AG10803 (cell line): Measurements from ENCODE around the gene HAUS6.
A peak's percentile ranks its signal among the peaks of the same experiment; 100 is the strongest.

Source experiments
- DNase-seq: peaks from one replicate; pipeline ENCODE4 v3.0.0; 2010; ENCODE audit warnings: low read depth
- H3K4me3 ChIP-seq: 2 replicates; pipeline ENCODE4 v1.5.1; 2011; ENCODE audit warnings: mild to moderate bottlenecking, low read length, control low read depth
- TF ChIP-seq, protein P1 (sequence below): conservative IDR thresholded peaks from 2 replicates; pipeline ENCODE4 v1.5.1; 2011; ENCODE audit warnings: mild to moderate bottlenecking, low read length, control low read depth, inconsistent platforms

Gene HAUS6

DNA sequence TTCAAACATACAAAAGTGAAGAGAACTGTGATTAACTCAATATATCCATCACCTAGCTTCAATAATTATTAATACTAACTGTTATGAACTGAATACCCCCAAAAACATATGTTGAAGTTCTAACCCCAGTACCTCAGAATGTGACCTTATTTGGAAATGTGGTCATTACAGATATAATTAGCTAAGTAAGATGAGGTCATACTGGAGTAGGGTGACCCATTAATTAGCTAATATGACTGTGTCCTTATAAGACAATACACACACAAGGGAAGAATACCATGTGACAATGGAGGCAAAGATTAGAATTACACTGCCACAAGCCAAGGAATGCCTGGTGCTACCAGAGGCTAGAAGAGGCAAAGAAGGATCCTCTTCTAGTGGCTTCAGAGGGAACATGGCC lies 45.7 kb downstream of the HAUS6 start:
- DNase-seq = no peak
- no peak overlapping the region for H3K4me3 ChIP-seq
- TF ChIP-seq, protein P1, sequence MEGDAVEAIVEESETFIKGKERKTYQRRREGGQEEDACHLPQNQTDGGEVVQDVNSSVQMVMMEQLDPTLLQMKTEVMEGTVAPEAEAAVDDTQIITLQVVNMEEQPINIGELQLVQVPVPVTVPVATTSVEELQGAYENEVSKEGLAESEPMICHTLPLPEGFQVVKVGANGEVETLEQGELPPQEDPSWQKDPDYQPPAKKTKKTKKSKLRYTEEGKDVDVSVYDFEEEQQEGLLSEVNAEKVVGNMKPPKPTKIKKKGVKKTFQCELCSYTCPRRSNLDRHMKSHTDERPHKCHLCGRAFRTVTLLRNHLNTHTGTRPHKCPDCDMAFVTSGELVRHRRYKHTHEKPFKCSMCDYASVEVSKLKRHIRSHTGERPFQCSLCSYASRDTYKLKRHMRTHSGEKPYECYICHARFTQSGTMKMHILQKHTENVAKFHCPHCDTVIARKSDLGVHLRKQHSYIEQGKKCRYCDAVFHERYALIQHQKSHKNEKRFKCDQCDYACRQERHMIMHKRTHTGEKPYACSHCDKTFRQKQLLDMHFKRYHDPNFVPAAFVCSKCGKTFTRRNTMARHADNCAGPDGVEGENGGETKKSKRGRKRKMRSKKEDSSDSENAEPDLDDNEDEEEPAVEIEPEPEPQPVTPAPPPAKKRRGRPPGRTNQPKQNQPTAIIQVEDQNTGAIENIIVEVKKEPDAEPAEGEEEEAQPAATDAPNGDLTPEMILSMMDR = no peak

DNA sequence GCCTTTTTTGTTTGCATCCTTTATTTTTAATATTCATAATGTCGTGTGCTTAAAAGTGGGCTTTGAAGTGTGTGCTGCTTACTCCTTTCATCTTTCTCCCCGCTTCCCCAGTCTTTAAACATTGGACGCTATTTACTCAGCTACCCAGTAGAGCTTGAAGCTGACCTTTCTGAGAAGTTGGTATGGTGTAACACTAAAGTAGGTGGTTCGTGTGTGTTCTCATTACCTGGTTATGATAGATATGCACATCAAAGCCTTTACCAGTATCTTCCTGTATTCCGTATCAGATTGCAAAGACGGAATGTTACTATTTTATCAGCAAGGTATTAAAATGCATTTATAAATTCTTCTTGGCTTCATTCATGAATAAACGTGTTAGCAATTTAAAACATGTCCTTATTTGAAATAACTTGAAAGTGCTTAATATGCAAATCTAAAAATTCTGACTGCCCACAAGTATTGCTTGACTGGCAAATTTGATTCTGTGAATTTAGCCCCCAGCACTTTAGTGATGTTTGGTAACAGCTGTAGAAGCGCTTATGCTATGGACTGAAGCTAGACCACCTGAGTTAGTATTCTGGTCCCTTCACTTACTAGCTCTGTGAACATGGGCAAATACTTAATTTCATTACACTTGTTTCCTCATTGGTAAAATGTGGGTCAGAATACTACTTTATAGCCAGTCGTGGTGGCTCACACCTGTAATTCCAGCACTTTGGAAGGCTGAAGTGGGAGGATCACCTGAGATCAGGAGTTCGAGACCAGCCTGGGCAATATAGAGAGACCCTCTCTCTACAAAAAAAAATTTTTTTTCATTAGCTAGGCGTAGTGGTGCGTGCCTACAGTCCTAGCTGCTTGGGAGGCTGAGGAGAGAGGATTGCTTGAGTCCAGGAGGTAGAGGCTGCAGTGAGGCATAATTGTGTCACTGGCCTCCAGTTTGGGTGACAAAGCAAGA lies 51.8 kb downstream of the HAUS6 start:
- peak overlapping the region; percentile 75 for H3K4me3 ChIP-seq
- TF ChIP-seq, protein P1 = no peak
- no peak for DNase-seq

DNA sequence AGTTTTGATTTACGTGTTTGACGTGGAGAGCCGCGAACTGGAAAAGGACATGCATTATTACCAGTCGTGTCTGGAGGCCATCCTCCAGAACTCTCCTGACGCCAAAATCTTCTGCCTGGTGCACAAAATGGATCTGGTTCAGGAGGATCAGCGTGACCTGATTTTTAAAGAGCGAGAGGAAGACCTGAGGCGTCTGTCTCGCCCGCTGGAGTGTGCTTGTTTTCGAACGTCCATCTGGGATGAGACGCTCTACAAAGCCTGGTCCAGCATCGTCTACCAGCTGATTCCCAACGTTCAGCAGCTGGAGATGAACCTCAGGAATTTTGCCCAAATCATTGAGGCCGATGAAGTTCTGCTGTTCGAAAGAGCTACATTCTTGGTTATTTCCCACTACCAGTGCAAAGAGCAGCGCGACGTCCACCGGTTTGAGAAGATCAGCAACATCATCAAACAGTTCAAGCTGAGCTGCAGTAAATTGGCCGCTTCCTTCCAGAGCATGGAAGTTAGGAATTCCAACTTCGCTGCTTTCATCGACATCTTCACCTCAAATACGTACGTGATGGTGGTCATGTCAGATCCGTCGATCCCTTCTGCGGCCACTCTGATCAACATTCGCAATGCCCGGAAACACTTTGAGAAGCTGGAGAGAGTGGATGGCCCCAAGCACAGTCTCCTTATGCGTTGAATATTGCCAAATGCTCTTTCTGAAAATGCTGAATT lies 52.6 kb downstream of the HAUS6 start:
- peak; percentile 52 for DNase-seq
- TF ChIP-seq, protein P1 = no peak
- peak overlapping the region; percentile 75 for H3K4me3 ChIP-seq

DNA sequence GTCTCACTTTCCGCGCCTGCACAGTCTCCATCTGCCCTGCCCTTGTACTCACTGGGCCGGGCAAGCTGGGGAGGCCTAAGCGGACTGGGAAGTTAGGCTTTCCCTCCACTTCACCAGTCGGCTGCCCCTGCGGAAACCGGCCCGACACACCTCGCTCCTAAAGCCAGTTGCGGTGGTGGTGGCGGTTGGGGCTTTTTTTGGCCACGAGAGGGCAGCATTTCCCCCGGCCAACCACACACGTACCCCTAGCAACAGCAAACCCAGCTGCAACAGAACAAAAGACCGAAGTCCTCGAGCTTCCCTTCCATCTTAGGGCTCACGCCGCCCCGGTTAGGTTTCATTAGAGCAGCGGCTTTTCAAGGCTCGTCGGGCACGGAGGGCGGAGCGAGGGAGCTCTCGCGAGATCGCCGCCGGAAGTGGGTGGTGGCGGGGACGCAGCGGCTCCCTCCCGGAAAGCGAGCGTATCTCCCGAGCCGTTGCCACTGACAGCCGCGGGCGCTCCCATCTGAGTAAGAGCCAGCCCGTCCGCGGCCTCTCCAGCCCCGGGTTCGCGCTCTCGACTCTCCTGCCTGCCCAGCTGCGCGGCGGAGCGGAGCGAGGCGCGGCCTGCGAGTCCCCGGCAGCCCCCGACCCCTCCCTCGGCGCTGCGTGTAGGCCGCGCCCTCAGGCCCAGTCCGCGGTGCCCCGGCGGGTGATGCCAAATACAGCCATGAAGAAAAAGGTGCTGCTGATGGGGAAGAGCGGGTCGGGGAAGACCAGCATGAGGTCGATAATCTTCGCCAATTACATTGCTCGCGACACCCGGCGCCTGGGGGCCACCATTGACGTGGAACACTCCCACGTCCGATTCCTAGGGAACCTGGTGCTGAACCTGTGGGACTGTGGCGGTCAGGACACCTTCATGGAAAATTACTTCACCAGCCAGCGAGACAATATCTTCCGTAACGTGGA lies 53.5 kb downstream of the HAUS6 start, which contains the start of gene RRAGA:
TSS of gene RRAGA (plus strand) at position 462 of the 951 bp plus-strand sequence. CDS start at position 695, 233 bp downstream.
- TF ChIP-seq, protein P1 = peak; percentile 72
- peak within 1 kb of the TSS; percentile 75 for H3K4me3 ChIP-seq
- DNase-seq = peak; percentile 96

DNA sequence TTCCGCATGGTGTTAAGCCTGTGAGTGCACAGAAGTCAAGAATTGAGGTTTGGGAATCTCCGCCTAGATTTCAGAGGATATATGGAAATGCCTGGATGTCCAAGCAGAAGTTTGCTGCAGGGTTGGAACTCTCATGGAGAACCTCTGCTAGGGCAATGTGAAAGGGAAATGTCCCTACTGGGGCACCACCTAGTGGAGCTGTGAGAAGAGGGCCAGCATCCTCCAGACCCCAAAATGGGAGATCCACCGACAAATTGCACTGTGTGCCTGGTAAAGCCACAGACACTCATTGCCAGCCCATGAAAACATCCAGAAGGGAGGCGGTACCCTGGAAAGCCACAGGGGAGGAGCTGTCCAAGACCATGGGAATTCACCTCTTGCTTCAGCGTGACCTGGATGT lies 66.1 kb downstream of the HAUS6 start:
- TF ChIP-seq, protein P1 = no peak
- DNase-seq = no peak
- H3K4me3 ChIP-seq = no peak overlapping the region

DNA sequence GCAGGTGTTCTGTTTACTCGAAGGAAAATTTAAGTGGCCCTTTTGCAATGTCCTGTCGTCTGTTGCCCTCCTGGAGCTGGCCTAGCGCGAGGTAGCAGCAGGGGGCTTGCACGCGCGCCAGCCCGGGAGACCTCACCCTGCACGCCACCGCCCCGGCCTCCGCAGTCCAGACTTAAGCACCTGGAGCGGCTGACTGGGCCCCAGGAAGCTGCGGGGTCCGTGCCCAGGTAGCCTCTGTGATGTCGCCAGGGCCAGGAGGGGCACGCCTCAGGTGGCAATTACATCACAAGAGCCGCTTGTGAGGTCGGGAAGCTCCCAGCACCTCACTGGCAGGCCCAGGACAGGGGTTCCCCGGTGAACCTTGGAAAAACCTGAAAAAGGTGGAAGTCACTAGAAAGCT lies 69.7 kb downstream of the HAUS6 start, which contains the start of gene SAXO1:
TSS of gene SAXO1 (minus strand) at position 195 of the 400 bp plus-strand sequence. CDS start 301 bp downstream, outside the sequence.
- TF ChIP-seq, protein P1 = no peak
- H3K4me3 ChIP-seq = no peak within 1 kb of the TSS
- no peak for DNase-seq
